Kidney (tissue), 14 donors: ENCODE data around the gene ROR1. TPM values are rescaled to one million over a fixed set of nuclear protein-coding genes. Genes with fewer than 3 reads are reported as not detected.

ENCODE experiments used
- DNase-seq, 5 donors: peaks; one replicate each; pipeline ENCODE4 v3.0.0-alpha.2; 2013 to 2020
- FAIRE-seq: peaks from 2 replicates; lab custom pipeline; 2012; peaks lifted over from hg19 to GRCh38; lab: Jason Lieb, UNC
- H3K27ac ChIP-seq, 2 donors: one replicate each; pipeline ENCODE4 v1.7.0; 2013; ENCODE audit warnings: low read depth in 2 of 2, low read length in 2 of 2, inconsistent platforms in 1 of 2
- H3K27me3 ChIP-seq: one replicate; pipeline ENCODE4 v1.7.1; 2013; ENCODE audit warnings: low read length, inconsistent platforms; ENCODE audit not compliant: control insufficient read depth, insufficient read depth
- H3K36me3 ChIP-seq, 3 donors: one replicate each; pipeline versions ENCODE4 v1.7.0 to v1.7.1; 2013; ENCODE audit warnings: low read length in 3 of 3, control low read depth in 1 of 3, inconsistent platforms in 1 of 3; ENCODE audit not compliant: insufficient read depth in 3 of 3, control insufficient read depth in 2 of 3
- H3K4me1 ChIP-seq, 3 donors: one replicate each; pipeline versions ENCODE4 v1.7.0 to v1.7.1; 2013; ENCODE audit warnings: low read length in 3 of 3, inconsistent platforms in 1 of 3, low read depth in 1 of 3; ENCODE audit not compliant: control insufficient read depth in 2 of 3, insufficient read depth in 2 of 3
- H3K4me3 ChIP-seq, 3 donors: one replicate each; pipeline versions ENCODE4 v1.7.0 to v1.8.1; 2013; ENCODE audit warnings: low read length in 3 of 3, control low read depth in 1 of 3, inconsistent platforms in 1 of 3
- H3K9ac ChIP-seq, 3 donors: one replicate each; pipeline versions ENCODE4 v1.7.0 to v1.7.1; 2013; ENCODE audit warnings: low read length in 3 of 3, control low read depth in 1 of 3, inconsistent platforms in 1 of 3
- H3K9me3 ChIP-seq, 3 donors: one replicate each; pipeline versions ENCODE4 v1.7.0 to v1.7.1; 2013; ENCODE audit warnings: low read length in 3 of 3, control low read depth in 1 of 3, inconsistent platforms in 1 of 3; ENCODE audit not compliant: control insufficient read depth in 2 of 3, insufficient read depth in 1 of 3
- intact Hi-C: fragments of 100-400 bp; cut with DNase I; formaldehyde crosslinking; loops from one replicate; pipeline ENCODE4 v1.11.1; 2022
- polyA plus RNA-seq: library from polyadenylated mRNA; stranded (reverse); fragments of 350-450 nt; fragmentation: Illumina TruSeq; extraction: RNeasy Lipid Tissue Mini Kit (QIAGEN cat#74804); gene quantifications from one replicate; pipeline ENCODE4 v1.2.3, GENCODE V29; 2014; ENCODE audit warnings: low read depth, low replicate concordance; ENCODE audit not compliant: insufficient read depth
- total RNA-seq: library from RNA; stranded (reverse); fragmentation: NEBNext Ultra II Directional; extraction: Animal tissue kit (Norgen Biotek cat#: 25700); gene quantifications from one replicate; pipeline ENCODE4 v1.2.1, GENCODE V29; 2021
- TF ChIP-seq, protein P1 (sequence below): IDR thresholded peaks from 3 replicates; pipeline ENCODE4 v1.5.1; 2012; ENCODE audit warnings: mild to moderate bottlenecking, moderate library complexity, borderline replicate concordance; ENCODE audit not compliant: insufficient read depth; ENCODE audit errors: extremely low read depth
- donor health status: control.
- donor health status: control.
- donor health status: control.
- donor health status: control.
- donor health status: control.
- donor health status: DM: yes; HTN: yes; CAD: no.
- donor health status: Normal renal cell carcinoma (clear cell type).

ROR1 gene
- total and polyA plus RNA-seq, 2 donors from 2014 or later, result 0.77 to 8.0 TPM

GRCh38 chr1:63973005-63973419, 199.2 kb downstream of the ROR1 start:
- no peak overlapping the region for H3K27ac ChIP-seq
- H3K4me3 ChIP-seq, result no peak overlapping the region
- H3K9me3 ChIP-seq, result no peaks in the 10 kb centered on the region
- H3K9ac ChIP-seq, result no peak overlapping the region
- H3K4me1 ChIP-seq, result no peaks in the 10 kb centered on the region
- intact Hi-C loops, result no loop called here
- FAIRE-seq (no peak), DNase-seq (no peak)
- H3K36me3 ChIP-seq, result no peaks in the 10 kb centered on the region
- H3K27me3 ChIP-seq, result no peaks in the 10 kb centered on the region
- TF ChIP-seq, protein P1, sequence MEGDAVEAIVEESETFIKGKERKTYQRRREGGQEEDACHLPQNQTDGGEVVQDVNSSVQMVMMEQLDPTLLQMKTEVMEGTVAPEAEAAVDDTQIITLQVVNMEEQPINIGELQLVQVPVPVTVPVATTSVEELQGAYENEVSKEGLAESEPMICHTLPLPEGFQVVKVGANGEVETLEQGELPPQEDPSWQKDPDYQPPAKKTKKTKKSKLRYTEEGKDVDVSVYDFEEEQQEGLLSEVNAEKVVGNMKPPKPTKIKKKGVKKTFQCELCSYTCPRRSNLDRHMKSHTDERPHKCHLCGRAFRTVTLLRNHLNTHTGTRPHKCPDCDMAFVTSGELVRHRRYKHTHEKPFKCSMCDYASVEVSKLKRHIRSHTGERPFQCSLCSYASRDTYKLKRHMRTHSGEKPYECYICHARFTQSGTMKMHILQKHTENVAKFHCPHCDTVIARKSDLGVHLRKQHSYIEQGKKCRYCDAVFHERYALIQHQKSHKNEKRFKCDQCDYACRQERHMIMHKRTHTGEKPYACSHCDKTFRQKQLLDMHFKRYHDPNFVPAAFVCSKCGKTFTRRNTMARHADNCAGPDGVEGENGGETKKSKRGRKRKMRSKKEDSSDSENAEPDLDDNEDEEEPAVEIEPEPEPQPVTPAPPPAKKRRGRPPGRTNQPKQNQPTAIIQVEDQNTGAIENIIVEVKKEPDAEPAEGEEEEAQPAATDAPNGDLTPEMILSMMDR, result no peak

DNA sequence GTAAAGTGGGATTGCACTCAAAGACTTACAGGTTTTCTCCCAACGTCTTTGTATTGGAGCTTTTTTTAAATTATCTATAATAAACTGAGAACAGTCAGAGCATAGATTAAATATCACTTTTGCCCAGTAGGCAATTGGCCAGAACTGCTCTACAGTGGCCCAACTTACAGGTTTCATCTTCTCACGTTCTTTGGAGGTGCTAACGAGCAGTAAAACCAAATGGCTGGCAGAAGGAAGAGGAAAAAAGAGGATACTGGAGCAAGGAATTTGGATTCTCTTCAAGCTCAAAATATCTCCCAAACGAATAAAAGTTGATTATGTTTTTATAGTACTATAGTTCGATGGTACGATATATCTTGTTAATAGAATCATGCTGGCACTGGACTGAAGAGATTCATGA, 201.1 kb downstream of the ROR1 start:
- TF ChIP-seq, protein P1, result no peak
- FAIRE-seq, result no peak
- intact Hi-C loops, result no loop called here
- H3K36me3 ChIP-seq, result no peaks in the 10 kb centered on the region
- no peak for DNase-seq
- H3K4me1 ChIP-seq, result no peaks in the 10 kb centered on the region
- H3K27me3 ChIP-seq, result no peaks in the 10 kb centered on the region
- H3K9ac ChIP-seq, result no peak overlapping the region
- H3K9me3 ChIP-seq, result no peaks in the 10 kb centered on the region
- no peak overlapping the region for H3K4me3 ChIP-seq
- no peak overlapping the region for H3K27ac ChIP-seq

- Histone ChIP-seq H3K36me3 (no peaks in the 10 kb centered on the region), H3K27ac (no peak overlapping the region), H3K4me3 (no peak overlapping the region), H3K9ac (no peak overlapping the region), H3K4me1 (peaks cover 0 to 2% (median 0%) of the 10 kb centered on the region in 3 donors), H3K9me3 (no peaks in the 10 kb centered on the region), H3K27me3 (no peaks in the 10 kb centered on the region)
- TF ChIP-seq, protein P1, result no peak
- intact Hi-C loops, result no loop called here
- DNase-seq (no peak), FAIRE-seq (no peak)
Observed at GRCh38 chr1:63975481-63975880, 201.7 kb downstream of the ROR1 start.

GRCh38 chr1:63976006-63976405, 202.2 kb downstream of the ROR1 start:
- FAIRE-seq, result no peak
- no peak overlapping the region for H3K4me3 ChIP-seq
- TF ChIP-seq, protein P1, result no peak

More at GRCh38 chr1:63976006-63976405, 202.2 kb downstream of the ROR1 start:
- Histone ChIP-seq H3K36me3 (no peaks in the 10 kb centered on the region), H3K27me3 (no peaks in the 10 kb centered on the region), H3K9ac (no peak overlapping the region), H3K9me3 (no peaks in the 10 kb centered on the region), H3K27ac (no peak overlapping the region), H3K4me1 (peaks cover 0 to 8% (median 1%) of the 10 kb centered on the region in 3 donors)
- DNase-seq, result no peak
- intact Hi-C loops, result no loop called here
